K562 (cell line): ENCODE measurements around the gene OR2C1. TPM values are rescaled to one million over a fixed set of nuclear protein-coding genes. Genes with fewer than 3 reads are reported as not detected.

ENCODE experiments used
- ATAC-seq: fragments of 200-7000 bp; cut with Tn5 transposase; 3 replicates; pipeline ENCODE4 v1.9.1; 2020; ENCODE audit warnings: moderate library complexity
- BruUV-seq: library from RNA; stranded (reverse); fragments of 400-500 nt; replicated peaks from 2 replicates; lab custom pipeline; 2021; lab: Mats Ljungman, UMichigan
- CTCF ChIA-PET: fragments of 300-600 bp; formaldehyde crosslinking; extraction: SDS; loops from one replicate; lab custom pipeline; 2021; ENCODE audit warnings: low intra/inter-chr PET ratio; lab: Yijun Ruan, JAX
- POLR2A ChIA-PET: fragments of 300-600, 350-650 bp; sonication (Branson Sonifier 250); formaldehyde crosslinking; extraction: SDS; loops from one replicate; lab custom pipeline; 2021; ENCODE audit warnings: antibody characterized with exemption, inconsistent platforms; lab: Yijun Ruan, JAX
- DNase-seq, 4 experiments: peaks; one replicate each; pipeline versions ENCODE4 v3.0.0 to v3.0.0-alpha.2; 2011 to 2018; ENCODE audit warnings: low spot score in 3 of 4, mixed read lengths in 3 of 4; ENCODE audit errors: extremely low read depth in 1 of 4
- FAIRE-seq: peaks from 2 replicates; lab custom pipeline; 2011; peaks lifted over from hg19 to GRCh38; lab: Jason Lieb, UNC
- H2AFZ ChIP-seq: 2 replicates; pipeline ENCODE4 v1.6.0; 2011; ENCODE audit warnings: low read depth, low read length, control low read depth, inconsistent platforms
- H3K27ac ChIP-seq: fragments of 200-600 bp; 3 replicates; pipeline ENCODE4 v1.8.0; 2011; ENCODE audit warnings: low read depth, mild to moderate bottlenecking, control low read depth, inconsistent platforms, low read length, moderate library complexity, mixed read lengths; ENCODE audit errors: extremely low read depth
- H3K27me3 ChIP-seq, 2 experiments: fragments of 300-600 bp in 1 of 2; 2 replicates in 1 of 2; 3 replicates in 1 of 2; pipeline versions ENCODE4 v1.6.0 to v1.8.0; 2011; ENCODE audit warnings: inconsistent platforms in 2 of 2, low read length in 2 of 2, mild to moderate bottlenecking in 1 of 2, mixed read lengths in 1 of 2, moderate library complexity in 1 of 2; ENCODE audit not compliant: control insufficient read depth in 2 of 2, insufficient read depth in 2 of 2
- H3K36me3 ChIP-seq: fragments of 300-600 bp; 3 replicates; pipeline ENCODE4 v1.8.0; 2011; ENCODE audit warnings: mild to moderate bottlenecking, low read length, inconsistent platforms; ENCODE audit not compliant: control insufficient read depth, insufficient read depth
- H3K4me1 ChIP-seq, 2 experiments: fragments of 200-600 bp in 1 of 2; replicated peaks in 1 of 2; 2 replicates in 1 of 2; 3 replicates in 1 of 2; pipeline versions ENCODE4 v1.5.1 to v1.8.0; 2011; ENCODE audit warnings: inconsistent platforms in 2 of 2, low read length in 2 of 2, mild to moderate bottlenecking in 1 of 2, mixed read lengths in 1 of 2, moderate library complexity in 1 of 2; ENCODE audit not compliant: control insufficient read depth in 2 of 2, insufficient read depth in 2 of 2
- H3K4me2 ChIP-seq: 2 replicates; pipeline ENCODE4 v1.6.1; 2011; ENCODE audit warnings: low read length, control low read depth, inconsistent platforms, mixed read lengths; ENCODE audit not compliant: insufficient read depth
- H3K4me3 ChIP-seq: fragments of 200-600 bp; sonication (generic), shearing (Covaris generic); 2 replicates; pipeline ENCODE4 v1.5.1; 2016; ENCODE audit warnings: control low read depth, inconsistent platforms
- H3K79me2 ChIP-seq: fragments of 200-600 bp; 3 replicates; pipeline ENCODE4 v1.8.0; 2011; ENCODE audit warnings: low read length, inconsistent platforms; ENCODE audit not compliant: control insufficient read depth, insufficient read depth
- H3K9ac ChIP-seq, 2 experiments: 2 replicates each; pipeline versions ENCODE4 v1.6.0 to v1.6.1; 2011; ENCODE audit warnings: low read depth in 2 of 2, low read length in 2 of 2, control low read depth in 1 of 2, inconsistent platforms in 1 of 2, mild to moderate bottlenecking in 1 of 2, mixed read lengths in 1 of 2; ENCODE audit not compliant: insufficient read depth in 1 of 2
- H3K9me1 ChIP-seq: one replicate; pipeline ENCODE4 v1.6.0; 2011; ENCODE audit warnings: inconsistent platforms, mild to moderate bottlenecking, low read length, moderate library complexity; ENCODE audit not compliant: control insufficient read depth, insufficient read depth
- H3K9me3 ChIP-seq: replicated peaks from 2 replicates; pipeline ENCODE4 v1.5.1; 2011; ENCODE audit warnings: low read depth, low read length, inconsistent platforms; ENCODE audit not compliant: control insufficient read depth, insufficient read depth
- H4K20me1 ChIP-seq: replicated peaks from 2 replicates; pipeline ENCODE4 v1.6.1; 2011; ENCODE audit warnings: low read length, inconsistent platforms, mixed read lengths; ENCODE audit not compliant: control insufficient read depth, insufficient read depth
- ATF7 ChIP-seq: fragments of 450-650 bp; IDR thresholded peaks from 2 replicates; pipeline ENCODE4 v1.7.1; 2014; ENCODE audit warnings: mild to moderate bottlenecking, moderate library complexity
- POLR3A ChIP-seq: IDR thresholded peaks from 2 replicates; pipeline ENCODE4 v1.6.1; 2011; ENCODE audit warnings: borderline replicate concordance, mild to moderate bottlenecking, moderate library complexity; ENCODE audit not compliant: insufficient read length, insufficient read depth; ENCODE audit errors: extremely low read depth
- STAG1 ChIP-seq: sonication (generic); formaldehyde crosslinking; IDR thresholded peaks from 2 replicates; pipeline ENCODE4 v1.5.0; 2020; ENCODE audit warnings: missing genetic modification reagents, borderline replicate concordance
- ZNF263 ChIP-seq: sonication (generic); formaldehyde crosslinking; IDR thresholded peaks from 2 replicates; pipeline ENCODE4 v1.8.0; 2022; ENCODE audit warnings: mild to moderate bottlenecking, missing genetic modification reagents, borderline replicate concordance
- ZNF639 ChIP-seq, 2 experiments: fragments of 200-800 bp in 1 of 2; sonication (Bioruptor generic) in 1 of 2; sonication (generic) in 1 of 2; formaldehyde crosslinking in 1 of 2; IDR thresholded peaks in 1 of 2; conservative IDR thresholded peaks in 1 of 2; 2 replicates each; pipeline versions ENCODE4 v1.5.0 to v1.6.1; 2016 to 2020; ENCODE audit warnings: missing compliant biosample characterization in 1 of 2, missing genetic modification characterization in 1 of 2, missing genetic modification reagents in 1 of 2
- WGBS: fragments of 100-300 bp; shearing (Covaris generic); methylation state at CpG from one replicate; pipeline ENCODE4 v1.1.6; 2016; ENCODE audit warnings: low coverage, mixed read lengths; ENCODE audit not compliant: insufficient coverage; ENCODE audit errors: missing lambda C conversion rate; 5-methylcytosine and 5-hydroxymethylcytosine counted together
- in situ Hi-C: fragments of 300-500 bp; cut with MboI; formaldehyde crosslinking; loops from 4 replicates; pipeline ENCODE4 v1.15.0; 2018; ENCODE audit warnings: inconsistent platforms, mixed read lengths
- intact Hi-C: fragments of 100-400 bp; cut with micrococcal nuclease; formaldehyde crosslinking; loops from 2 replicates; pipeline ENCODE4 v1.14.2; 2022
- polyA plus RNA-seq, 8 experiments: library from polyadenylated mRNA; depleted of rRNA in 4 of 8; stranded (reverse) in 5 of 8; unstranded in 3 of 8; fragments of >200 nt; fragmentation: Nextera tagmentation in 2 of 8; fragmentation: Illumina TruSeq in 1 of 8; extraction: Ambion mirVana in 2 of 8; extraction: Trizol in 1 of 8; gene quantifications; 2 replicates each; pipeline versions ENCODE4 v1.2.1 to v1.2.3, GENCODE V29; 2011 to 2014; ENCODE audit warnings: inconsistent platforms in 1 of 8, missing spikeins in 1 of 8
- total RNA-seq, 7 experiments: library from RNA; depleted of rRNA in 6 of 7; stranded (reverse); fragments of >200 nt in 6 of 7; fragmentation: Illumina TruSeq in 2 of 7; extraction: Trizol in 2 of 7; gene quantifications; 2 replicates each; pipeline versions ENCODE4 v1.2.1 to v1.2.3, GENCODE V29; 2011 to 2021; ENCODE audit warnings: low replicate concordance in 1 of 7
- TF ChIP-seq, protein P1 (sequence below): fragments of 200-800 bp; sonication (Bioruptor generic); IDR thresholded peaks from 2 replicates; pipeline ENCODE4 v1.6.1; 2017; ENCODE audit warnings: missing genetic modification characterization, missing compliant biosample characterization
- TF ChIP-seq, protein P2 (sequence below): fragments of 450-650 bp; IDR thresholded peaks from 2 replicates; pipeline ENCODE4 v1.6.1; 2016; ENCODE audit warnings: mild to moderate bottlenecking, moderate library complexity

OR2C1 gene
- total and polyA plus RNA-seq, 9 of the 15 experiments (the other 6 are each of a cell fraction or from before 2014, with no cell fraction given): not detected

DNA sequence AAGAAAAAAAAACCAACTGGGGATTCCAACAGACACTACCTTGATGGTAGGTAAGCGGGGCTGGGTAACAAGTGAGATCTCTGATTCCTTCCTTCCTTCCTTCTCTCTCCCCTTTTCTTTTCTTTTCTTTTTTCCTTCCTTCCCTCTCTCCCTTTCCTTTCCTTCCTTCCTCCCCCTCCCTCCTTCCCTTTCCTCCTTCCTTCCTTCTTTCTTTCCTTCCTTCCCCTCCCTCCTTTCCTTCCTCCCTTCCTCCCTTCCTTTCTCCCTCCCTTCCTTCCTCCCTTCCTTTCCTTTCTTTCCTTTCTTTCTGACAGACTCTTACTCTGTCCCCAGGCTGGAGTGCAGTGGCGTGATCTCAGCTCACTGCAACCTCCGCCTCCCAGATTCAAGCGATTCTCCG lies 20.0 kb downstream of the OR2C1 start:
- BruUV-seq: no TSS peak
- in situ Hi-C loops (no loop called here), intact Hi-C loops (no loop called here)
- DNase-seq (no peak), ATAC-seq (no peak), FAIRE-seq (no peak)
- Histone ChIP-seq H3K79me2 (no peaks in the 10 kb centered on the region), H3K4me3 (no peak overlapping the region), H4K20me1 (no peaks in the 10 kb centered on the region), H3K9me1 (no peaks in the 10 kb centered on the region), H3K27me3 (peaks cover 0 to 6% of the 10 kb centered on the region in 2 experiments; a peak in 3 of 5 replicates), H3K27ac (no peak overlapping the region), H3K4me2 (no peak overlapping the region), H3K9me3 (peaks cover 8% of the 10 kb centered on the region), H3K36me3 (no peaks in the 10 kb centered on the region), H2AFZ (no peak overlapping the region), H3K4me1 (no peaks in the 10 kb centered on the region), H3K9ac (no peak overlapping the region)
- WGBS: 36% methylated on average over 5 of the region's 5 CpGs
- CTCF ChIA-PET: no interaction called here
- POLR2A ChIA-PET: no interaction called here
- TF ChIP-seq ZNF639 (CRISPR knock-in tag; conservative IDR thresholded peaks at IDR 0.05 in 1 of 2, IDR thresholded peaks at IDR 0.05 in 1 of 2) (no peak), ATF7 (no peak), ZNF263 (no peak), POLR3A (no peak), STAG1 (no peak)
- TF ChIP-seq, protein P1, sequence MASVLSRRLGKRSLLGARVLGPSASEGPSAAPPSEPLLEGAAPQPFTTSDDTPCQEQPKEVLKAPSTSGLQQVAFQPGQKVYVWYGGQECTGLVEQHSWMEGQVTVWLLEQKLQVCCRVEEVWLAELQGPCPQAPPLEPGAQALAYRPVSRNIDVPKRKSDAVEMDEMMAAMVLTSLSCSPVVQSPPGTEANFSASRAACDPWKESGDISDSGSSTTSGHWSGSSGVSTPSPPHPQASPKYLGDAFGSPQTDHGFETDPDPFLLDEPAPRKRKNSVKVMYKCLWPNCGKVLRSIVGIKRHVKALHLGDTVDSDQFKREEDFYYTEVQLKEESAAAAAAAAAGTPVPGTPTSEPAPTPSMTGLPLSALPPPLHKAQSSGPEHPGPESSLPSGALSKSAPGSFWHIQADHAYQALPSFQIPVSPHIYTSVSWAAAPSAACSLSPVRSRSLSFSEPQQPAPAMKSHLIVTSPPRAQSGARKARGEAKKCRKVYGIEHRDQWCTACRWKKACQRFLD (CRISPR knock-in tag): no peak
- TF ChIP-seq, protein P2, sequence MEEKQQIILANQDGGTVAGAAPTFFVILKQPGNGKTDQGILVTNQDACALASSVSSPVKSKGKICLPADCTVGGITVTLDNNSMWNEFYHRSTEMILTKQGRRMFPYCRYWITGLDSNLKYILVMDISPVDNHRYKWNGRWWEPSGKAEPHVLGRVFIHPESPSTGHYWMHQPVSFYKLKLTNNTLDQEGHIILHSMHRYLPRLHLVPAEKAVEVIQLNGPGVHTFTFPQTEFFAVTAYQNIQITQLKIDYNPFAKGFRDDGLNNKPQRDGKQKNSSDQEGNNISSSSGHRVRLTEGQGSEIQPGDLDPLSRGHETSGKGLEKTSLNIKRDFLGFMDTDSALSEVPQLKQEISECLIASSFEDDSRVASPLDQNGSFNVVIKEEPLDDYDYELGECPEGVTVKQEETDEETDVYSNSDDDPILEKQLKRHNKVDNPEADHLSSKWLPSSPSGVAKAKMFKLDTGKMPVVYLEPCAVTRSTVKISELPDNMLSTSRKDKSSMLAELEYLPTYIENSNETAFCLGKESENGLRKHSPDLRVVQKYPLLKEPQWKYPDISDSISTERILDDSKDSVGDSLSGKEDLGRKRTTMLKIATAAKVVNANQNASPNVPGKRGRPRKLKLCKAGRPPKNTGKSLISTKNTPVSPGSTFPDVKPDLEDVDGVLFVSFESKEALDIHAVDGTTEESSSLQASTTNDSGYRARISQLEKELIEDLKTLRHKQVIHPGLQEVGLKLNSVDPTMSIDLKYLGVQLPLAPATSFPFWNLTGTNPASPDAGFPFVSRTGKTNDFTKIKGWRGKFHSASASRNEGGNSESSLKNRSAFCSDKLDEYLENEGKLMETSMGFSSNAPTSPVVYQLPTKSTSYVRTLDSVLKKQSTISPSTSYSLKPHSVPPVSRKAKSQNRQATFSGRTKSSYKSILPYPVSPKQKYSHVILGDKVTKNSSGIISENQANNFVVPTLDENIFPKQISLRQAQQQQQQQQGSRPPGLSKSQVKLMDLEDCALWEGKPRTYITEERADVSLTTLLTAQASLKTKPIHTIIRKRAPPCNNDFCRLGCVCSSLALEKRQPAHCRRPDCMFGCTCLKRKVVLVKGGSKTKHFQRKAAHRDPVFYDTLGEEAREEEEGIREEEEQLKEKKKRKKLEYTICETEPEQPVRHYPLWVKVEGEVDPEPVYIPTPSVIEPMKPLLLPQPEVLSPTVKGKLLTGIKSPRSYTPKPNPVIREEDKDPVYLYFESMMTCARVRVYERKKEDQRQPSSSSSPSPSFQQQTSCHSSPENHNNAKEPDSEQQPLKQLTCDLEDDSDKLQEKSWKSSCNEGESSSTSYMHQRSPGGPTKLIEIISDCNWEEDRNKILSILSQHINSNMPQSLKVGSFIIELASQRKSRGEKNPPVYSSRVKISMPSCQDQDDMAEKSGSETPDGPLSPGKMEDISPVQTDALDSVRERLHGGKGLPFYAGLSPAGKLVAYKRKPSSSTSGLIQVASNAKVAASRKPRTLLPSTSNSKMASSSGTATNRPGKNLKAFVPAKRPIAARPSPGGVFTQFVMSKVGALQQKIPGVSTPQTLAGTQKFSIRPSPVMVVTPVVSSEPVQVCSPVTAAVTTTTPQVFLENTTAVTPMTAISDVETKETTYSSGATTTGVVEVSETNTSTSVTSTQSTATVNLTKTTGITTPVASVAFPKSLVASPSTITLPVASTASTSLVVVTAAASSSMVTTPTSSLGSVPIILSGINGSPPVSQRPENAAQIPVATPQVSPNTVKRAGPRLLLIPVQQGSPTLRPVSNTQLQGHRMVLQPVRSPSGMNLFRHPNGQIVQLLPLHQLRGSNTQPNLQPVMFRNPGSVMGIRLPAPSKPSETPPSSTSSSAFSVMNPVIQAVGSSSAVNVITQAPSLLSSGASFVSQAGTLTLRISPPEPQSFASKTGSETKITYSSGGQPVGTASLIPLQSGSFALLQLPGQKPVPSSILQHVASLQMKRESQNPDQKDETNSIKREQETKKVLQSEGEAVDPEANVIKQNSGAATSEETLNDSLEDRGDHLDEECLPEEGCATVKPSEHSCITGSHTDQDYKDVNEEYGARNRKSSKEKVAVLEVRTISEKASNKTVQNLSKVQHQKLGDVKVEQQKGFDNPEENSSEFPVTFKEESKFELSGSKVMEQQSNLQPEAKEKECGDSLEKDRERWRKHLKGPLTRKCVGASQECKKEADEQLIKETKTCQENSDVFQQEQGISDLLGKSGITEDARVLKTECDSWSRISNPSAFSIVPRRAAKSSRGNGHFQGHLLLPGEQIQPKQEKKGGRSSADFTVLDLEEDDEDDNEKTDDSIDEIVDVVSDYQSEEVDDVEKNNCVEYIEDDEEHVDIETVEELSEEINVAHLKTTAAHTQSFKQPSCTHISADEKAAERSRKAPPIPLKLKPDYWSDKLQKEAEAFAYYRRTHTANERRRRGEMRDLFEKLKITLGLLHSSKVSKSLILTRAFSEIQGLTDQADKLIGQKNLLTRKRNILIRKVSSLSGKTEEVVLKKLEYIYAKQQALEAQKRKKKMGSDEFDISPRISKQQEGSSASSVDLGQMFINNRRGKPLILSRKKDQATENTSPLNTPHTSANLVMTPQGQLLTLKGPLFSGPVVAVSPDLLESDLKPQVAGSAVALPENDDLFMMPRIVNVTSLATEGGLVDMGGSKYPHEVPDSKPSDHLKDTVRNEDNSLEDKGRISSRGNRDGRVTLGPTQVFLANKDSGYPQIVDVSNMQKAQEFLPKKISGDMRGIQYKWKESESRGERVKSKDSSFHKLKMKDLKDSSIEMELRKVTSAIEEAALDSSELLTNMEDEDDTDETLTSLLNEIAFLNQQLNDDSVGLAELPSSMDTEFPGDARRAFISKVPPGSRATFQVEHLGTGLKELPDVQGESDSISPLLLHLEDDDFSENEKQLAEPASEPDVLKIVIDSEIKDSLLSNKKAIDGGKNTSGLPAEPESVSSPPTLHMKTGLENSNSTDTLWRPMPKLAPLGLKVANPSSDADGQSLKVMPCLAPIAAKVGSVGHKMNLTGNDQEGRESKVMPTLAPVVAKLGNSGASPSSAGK: no peak
